ENCODE results near the gene ARL8A.

GRCh38 chr1:202159534-202160371 is 15.2 kb upstream of the ARL8A start:
- TF ChIP-seq POLR2A (IDR thresholded peaks at IDR 0.05) (no peak), CTCF (IDR thresholded peaks at IDR 0.05) (no peak)

Measured in lower leg skin (tissue), 3 donors.